Stimulated activated CD4-positive, alpha-beta T cell treated with anti-CD3 and anti-CD28 coated beads, Interleukin-1b, Interleukin-23, amount 100 ng/mL, for 1 hour (primary cell): ENCODE measurements around the gene KCNH3.
"Not testable (repeated sequence)": the region's sequence is repeated elsewhere in the genome, so short reads cannot be mapped to it uniquely, and the experiment has no call there.

Experiments used
- DNase-seq, 2 donors: peaks; one replicate each; pipeline ENCODE4 v3.0.0-alpha.2; 2020; ENCODE audit warnings: low read depth in 2 of 2

KCNH3 gene

DNA sequence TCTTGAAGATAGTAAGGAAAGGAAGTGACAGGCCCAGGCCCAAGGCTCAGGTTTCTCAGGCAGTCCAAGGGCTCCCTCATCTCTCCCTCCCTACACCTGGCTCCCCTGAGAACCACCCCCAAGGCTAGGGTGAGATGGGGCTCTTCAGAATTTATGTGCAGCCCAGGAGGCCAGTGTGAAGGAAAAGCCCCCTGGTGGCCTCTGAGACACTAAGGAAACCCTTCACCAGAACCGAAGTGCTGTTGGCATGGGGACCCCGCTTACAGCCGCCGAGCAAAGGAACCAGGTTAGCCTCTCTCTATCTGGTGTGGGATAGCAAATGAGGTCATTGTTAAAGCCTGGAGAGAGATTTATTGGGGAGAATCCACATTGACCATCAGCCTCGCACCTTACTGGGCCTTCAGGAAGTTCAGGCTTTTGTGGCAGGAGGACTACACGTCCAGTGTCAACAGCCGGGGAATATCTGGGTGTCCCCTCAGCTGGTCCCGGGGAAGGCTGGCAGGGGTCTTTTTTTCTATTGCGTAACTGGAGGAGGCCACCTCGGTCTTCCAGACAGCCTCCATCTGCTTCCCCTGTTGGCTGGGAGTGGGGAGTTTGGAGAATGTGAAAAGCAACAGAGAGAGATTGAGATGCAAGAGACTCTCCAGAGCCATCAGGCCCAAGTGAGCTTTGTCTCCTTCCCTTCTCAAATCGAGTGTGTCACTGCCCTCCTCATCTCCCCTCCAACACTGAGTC is 48.5 kb downstream of the KCNH3 start:
- DNase-seq, result no peak

DNA sequence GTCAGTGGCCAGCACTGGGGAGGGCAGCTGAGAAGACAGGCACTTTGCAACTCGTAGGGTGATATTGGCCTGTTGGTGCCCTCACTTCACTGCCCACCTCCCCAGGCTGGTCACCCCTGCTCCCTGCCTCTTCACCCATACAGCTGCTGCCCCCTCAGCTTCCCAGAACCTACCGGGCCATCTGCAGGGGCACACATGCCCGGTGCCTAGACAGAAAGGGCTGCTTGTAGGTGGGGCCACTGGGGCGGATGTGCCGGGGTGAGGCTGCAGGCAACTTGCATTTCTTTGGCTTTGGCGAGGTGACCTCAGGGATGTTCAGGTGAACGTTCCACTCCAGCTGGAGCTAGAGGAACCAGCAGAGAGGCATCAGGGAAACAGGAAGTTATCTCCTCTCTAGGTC is 49.5 kb downstream of the KCNH3 start:
- no peak for DNase-seq

DNA sequence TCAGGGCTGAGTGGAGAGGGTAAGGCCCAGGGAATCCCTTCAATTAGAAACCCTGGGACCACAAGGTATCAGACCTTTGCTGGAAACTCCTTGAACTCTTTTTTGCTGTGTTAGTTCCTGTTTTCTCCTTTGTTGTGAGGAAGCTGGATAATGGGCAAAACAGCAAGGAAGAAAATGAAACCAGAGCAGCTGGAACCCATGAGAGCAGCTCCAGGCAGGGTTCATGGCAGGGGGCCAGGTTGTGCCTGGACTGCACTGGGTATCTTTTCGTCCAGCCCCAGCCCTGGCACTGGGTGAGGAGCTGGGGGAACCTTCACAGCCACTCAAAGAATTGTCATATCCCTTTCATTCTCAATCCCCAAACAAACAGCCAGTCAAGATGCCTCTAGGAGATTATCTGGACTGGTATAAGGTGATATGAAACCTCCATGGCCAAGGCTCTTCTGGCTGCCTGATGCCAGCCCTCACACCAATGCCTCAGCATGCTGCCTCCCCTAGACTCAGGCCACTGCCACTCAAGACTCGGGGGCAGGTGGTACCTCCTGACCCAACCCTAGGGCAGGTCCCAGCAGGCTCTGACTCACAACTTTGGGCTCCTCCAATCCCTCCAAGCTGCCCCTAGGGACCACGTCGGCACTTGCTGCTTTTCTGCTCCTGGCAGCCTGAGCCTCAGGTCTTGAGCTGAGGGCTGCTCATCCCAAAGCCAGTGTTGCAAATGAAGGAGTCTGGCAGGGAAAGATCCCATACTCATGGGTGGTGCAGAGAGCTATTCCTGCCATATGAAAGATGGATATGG is 50.1 kb downstream of the KCNH3 start:
- DNase-seq, result no peak

DNA sequence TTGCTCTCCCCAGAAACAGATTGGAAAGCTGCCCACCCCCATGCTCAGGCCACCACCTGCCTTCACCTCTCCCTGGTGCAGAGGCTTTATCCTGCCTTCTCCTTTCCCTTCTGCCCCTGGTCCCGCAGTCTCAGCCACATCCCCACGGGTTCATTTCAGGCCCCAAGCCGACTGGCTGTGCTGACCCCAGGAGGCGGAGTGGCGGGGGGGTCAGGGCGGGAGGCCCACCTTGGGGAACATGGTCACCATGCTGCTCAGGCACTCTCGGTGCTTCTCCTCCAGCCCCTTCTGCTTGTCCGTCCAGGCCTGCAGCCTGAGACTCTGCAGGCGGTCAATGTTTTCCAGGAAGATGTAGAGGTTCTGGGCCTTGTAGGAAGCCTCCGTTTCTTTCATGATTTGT is 59.7 kb downstream of the KCNH3 start:
- no peak for DNase-seq

DNA sequence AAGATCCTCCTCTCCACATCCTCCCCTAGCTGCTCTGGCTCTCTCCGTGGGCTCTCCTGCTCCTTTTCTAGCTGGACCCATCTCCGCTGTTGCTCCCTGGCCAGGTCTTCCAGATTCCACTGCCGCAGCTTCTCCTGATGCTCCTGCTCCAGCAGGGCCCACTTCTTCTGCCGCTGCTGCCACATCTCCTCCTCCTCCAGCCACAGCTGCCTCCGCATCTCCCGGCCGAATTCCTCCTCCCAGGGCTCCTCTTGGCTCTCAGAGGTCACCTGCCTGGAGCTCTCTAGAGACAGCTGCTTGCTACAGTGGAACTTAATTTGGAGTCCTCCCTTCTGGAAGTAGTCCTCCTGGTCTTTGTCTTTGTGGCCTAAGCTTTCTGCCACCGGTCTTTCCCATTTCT is 61.1 kb downstream of the KCNH3 start:
- DNase-seq, result no peak

DNA sequence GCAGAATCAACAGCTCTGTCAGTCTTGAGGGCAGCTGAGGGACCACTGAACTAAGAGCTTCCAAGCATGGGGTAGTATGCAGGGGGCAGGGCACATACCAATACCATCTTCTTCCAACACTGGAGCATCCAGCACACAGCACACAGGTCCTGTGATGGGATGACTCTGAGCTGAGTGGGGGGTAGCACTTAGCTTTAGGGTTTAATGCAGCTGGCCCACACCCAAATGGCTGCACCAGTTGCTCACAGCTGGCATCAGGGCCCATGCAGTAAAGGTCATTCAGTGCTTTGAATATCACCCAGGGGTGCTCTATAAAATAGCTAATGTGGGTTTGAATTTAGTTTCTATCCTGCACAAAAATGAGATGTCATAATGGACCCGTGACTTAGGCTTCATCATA is 64.9 kb downstream of the KCNH3 start:
- no peak for DNase-seq

DNA sequence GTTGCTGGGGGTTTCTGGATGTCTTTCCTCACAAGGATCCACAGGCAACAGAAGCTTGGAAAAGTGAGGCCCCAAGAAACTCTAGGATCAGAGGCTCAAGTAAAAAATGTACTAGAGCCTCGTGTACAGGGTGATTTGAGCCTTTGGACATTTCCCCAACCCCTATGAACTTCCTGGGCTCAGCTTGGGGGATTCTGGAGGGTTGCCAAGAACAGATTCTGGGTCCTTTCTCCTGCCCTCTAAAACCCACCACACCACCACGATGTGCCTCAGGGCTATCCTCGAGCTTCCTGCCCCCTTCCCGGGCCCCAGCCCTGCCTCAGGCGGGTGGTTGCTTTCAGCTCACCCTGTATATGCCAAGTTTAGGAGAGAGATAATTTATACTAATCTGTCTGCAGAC is 66.0 kb downstream of the KCNH3 start:
- no peak for DNase-seq

DNA sequence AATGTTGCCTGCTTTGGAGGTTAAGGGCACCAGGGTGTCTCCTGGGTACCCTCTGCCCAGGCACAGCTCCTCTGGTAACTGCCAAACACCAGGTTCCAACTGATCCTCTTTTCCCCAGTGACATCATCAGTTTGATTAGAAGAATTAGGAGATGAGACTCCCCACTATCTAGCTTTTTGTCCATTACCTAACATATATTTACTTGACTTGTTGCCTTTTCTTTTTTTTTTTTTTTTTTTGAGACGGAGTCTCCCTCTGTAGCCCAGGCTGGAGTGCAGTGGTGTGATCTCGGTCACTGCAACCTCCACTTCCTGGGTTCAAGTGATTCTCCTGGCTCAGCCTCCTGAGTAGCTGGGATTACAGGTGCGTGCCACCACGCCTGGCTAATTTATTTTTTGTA is 66.7 kb downstream of the KCNH3 start, which contains the start of gene FAM186B:
TSS of gene FAM186B (minus strand) at position 101 of the 400 bp plus-strand sequence. CDS start 162 bp downstream, outside the sequence.
- DNase-seq, result not testable (repeated sequence)
